HepG2 (cell line): ENCODE measurements around the gene TFAP2B. TPM values are rescaled to one million over a fixed set of nuclear protein-coding genes. Genes with fewer than 3 reads are reported as not detected.

Experiments used
- ATAC-seq: fragments of 200-7000 bp; cut with Tn5 transposase; 3 replicates; pipeline ENCODE4 v1.9.1; 2020; ENCODE audit warnings: mild to moderate bottlenecking, moderate library complexity
- BruUV-seq: library from RNA; stranded (reverse); fragments of 400-500 nt; replicated peaks from 2 replicates; lab custom pipeline; 2021; lab: Mats Ljungman, UMichigan
- CTCF ChIA-PET: fragments of 300-600 bp; formaldehyde crosslinking; extraction: SDS; loops from one replicate; lab custom pipeline; 2021; ENCODE audit warnings: low total read pairs, inconsistent platforms, low intra/inter-chr PET ratio; lab: Yijun Ruan, JAX
- POLR2A ChIA-PET: fragments of 350-600 bp; sonication (Branson Sonifier 250); formaldehyde crosslinking; loops from one replicate; lab custom pipeline; 2020; ENCODE audit warnings: antibody characterized with exemption, inconsistent platforms; lab: Yijun Ruan, JAX
- DNase-seq: peaks from one replicate; pipeline ENCODE4 v3.0.0-alpha.2; 2015; ENCODE audit warnings: low spot score
- FAIRE-seq: peaks from 3 replicates; lab custom pipeline; 2011; peaks lifted over from hg19 to GRCh38; lab: Jason Lieb, UNC
- H2AFZ ChIP-seq: one replicate; pipeline ENCODE4 v1.6.1; 2011; ENCODE audit warnings: low read length, inconsistent platforms
- H3K27ac ChIP-seq: fragments of 300-600 bp; 3 replicates; pipeline ENCODE4 v1.8.0; 2011; ENCODE audit warnings: mixed run types, mild to moderate bottlenecking, mixed read lengths, low read length, inconsistent platforms; ENCODE audit not compliant: insufficient read depth; ENCODE audit errors: extremely low read length
- H3K27me3 ChIP-seq, 2 experiments: fragments of 200-600 bp in 1 of 2; 2 replicates in 1 of 2; 3 replicates in 1 of 2; pipeline versions ENCODE4 v1.6.0 to v1.8.0; 2011; ENCODE audit warnings: low read length in 2 of 2, mild to moderate bottlenecking in 2 of 2, moderate library complexity in 2 of 2, inconsistent platforms in 1 of 2; ENCODE audit not compliant: insufficient read depth in 2 of 2, control insufficient read depth in 1 of 2
- H3K36me3 ChIP-seq, 2 experiments: fragments of 200-600 bp in 1 of 2; replicated peaks in 1 of 2; 2 replicates in 1 of 2; 3 replicates in 1 of 2; pipeline versions ENCODE4 v1.5.1 to v1.8.0; 2011; ENCODE audit warnings: low read length in 2 of 2, inconsistent platforms in 1 of 2; ENCODE audit not compliant: insufficient read depth in 2 of 2, control insufficient read depth in 1 of 2
- H3K4me1 ChIP-seq: 2 replicates; pipeline ENCODE4 v1.5.1; 2012; ENCODE audit warnings: low read length, inconsistent platforms; ENCODE audit not compliant: insufficient read depth
- H3K4me2 ChIP-seq: 2 replicates; pipeline ENCODE4 v1.6.0; 2011; ENCODE audit warnings: low read depth, low read length, inconsistent platforms
- H3K4me3 ChIP-seq, 3 experiments: fragments of 200-600 bp in 1 of 3; sonication (generic), shearing (Covaris generic) in 1 of 3; replicated peaks in 1 of 3; 2 replicates each; pipeline ENCODE4 v1.5.1; 2011 to 2016; ENCODE audit warnings: low read length in 3 of 3, inconsistent platforms in 2 of 3, low read depth in 2 of 3, mild to moderate bottlenecking in 2 of 3, control low read depth in 1 of 3, mixed read lengths in 1 of 3; ENCODE audit not compliant: insufficient read depth in 1 of 3
- H3K79me2 ChIP-seq: one replicate; pipeline ENCODE4 v1.6.1; 2011; ENCODE audit warnings: low read length, inconsistent platforms; ENCODE audit not compliant: insufficient read depth
- H3K9ac ChIP-seq: 2 replicates; pipeline ENCODE4 v1.6.0; 2011; ENCODE audit warnings: mild to moderate bottlenecking, low read depth, low read length, inconsistent platforms; ENCODE audit not compliant: insufficient read depth
- H3K9me3 ChIP-seq: 2 replicates; pipeline ENCODE4 v1.5.1; 2012; ENCODE audit warnings: mild to moderate bottlenecking, low read length
- H4K20me1 ChIP-seq: 2 replicates; pipeline ENCODE4 v1.6.0; 2011; ENCODE audit warnings: inconsistent platforms, mild to moderate bottlenecking, low read length, moderate library complexity; ENCODE audit not compliant: insufficient read depth
- ATRX ChIP-seq: sonication (generic); formaldehyde crosslinking; IDR thresholded peaks from 2 replicates; pipeline ENCODE4 v1.4.0; 2020; ENCODE audit warnings: missing genetic modification reagents, borderline replicate concordance
- CHD2 ChIP-seq: IDR thresholded peaks from 2 replicates; pipeline ENCODE4 v1.6.1; 2011; ENCODE audit warnings: low read depth, low read length, improper control_type of control experiment
- HMG20B ChIP-seq: conservative IDR thresholded peaks from 2 replicates; pipeline ENCODE4 v1.6.1; 2016; ENCODE audit warnings: missing genetic modification reagents, missing compliant biosample characterization
- HOXD1 ChIP-seq: sonication (generic); formaldehyde crosslinking; IDR thresholded peaks from 2 replicates; pipeline ENCODE4 v1.5.0; 2020; ENCODE audit warnings: missing genetic modification reagents
- KDM4B ChIP-seq: sonication (generic); formaldehyde crosslinking; IDR thresholded peaks from 2 replicates; pipeline ENCODE4 v1.4.0; 2020; ENCODE audit warnings: missing genetic modification reagents
- MLLT10 ChIP-seq: sonication (generic); formaldehyde crosslinking; IDR thresholded peaks from 2 replicates; pipeline ENCODE4 v1.4.0; 2020; ENCODE audit warnings: missing genetic modification reagents
- NKX3-1 ChIP-seq: sonication (generic); formaldehyde crosslinking; IDR thresholded peaks from 2 replicates; pipeline ENCODE4 v1.5.0; 2020; ENCODE audit warnings: missing genetic modification reagents
- NR3C1 ChIP-seq: sonication (generic); formaldehyde crosslinking; IDR thresholded peaks from 2 replicates; pipeline ENCODE4 v1.4.0; 2020; ENCODE audit warnings: missing genetic modification reagents
- RORA ChIP-seq: sonication (generic); formaldehyde crosslinking; IDR thresholded peaks from 2 replicates; pipeline ENCODE4 v1.5.0; 2020; ENCODE audit warnings: mild to moderate bottlenecking, missing genetic modification reagents, moderate library complexity
- TOPORS ChIP-seq: sonication (generic); formaldehyde crosslinking; IDR thresholded peaks from 2 replicates; pipeline ENCODE4 v1.8.0; 2023; ENCODE audit warnings: mild to moderate bottlenecking, missing genetic modification reagents
- ZNF3 ChIP-seq: IDR thresholded peaks from 2 replicates; pipeline ENCODE4 v1.7.0; 2017; ENCODE audit warnings: inconsistent platforms
- ZNF724P ChIP-seq: sonication (generic); formaldehyde crosslinking; IDR thresholded peaks from 2 replicates; pipeline ENCODE4 v1.8.0; 2022; ENCODE audit warnings: missing genetic modification reagents, borderline replicate concordance
- ZNF747 ChIP-seq: sonication (generic); formaldehyde crosslinking; IDR thresholded peaks from 2 replicates; pipeline ENCODE4 v1.8.1; 2023; ENCODE audit warnings: missing genetic modification reagents, mild to moderate bottlenecking, borderline replicate concordance
- WGBS: methylation state at CpG from one replicate; pipeline ENCODE4 v1.1.6; 2017; ENCODE audit warnings: low lambda C conversion rate; 5-methylcytosine and 5-hydroxymethylcytosine counted together
- in situ Hi-C: cut with HindIII; loops from 2 replicates; pipeline ENCODE4 v1.10.0; 2017; ENCODE audit warnings: low pct_unique_long_range_greater_than_20kb; ENCODE audit not compliant: extremely low pct_ligation_motif_present
- intact Hi-C: fragments of 100-400 bp; cut with micrococcal nuclease; formaldehyde crosslinking; loops from one replicate; pipeline ENCODE4 v1.10.0; 2022; ENCODE audit not compliant: unreplicated experiment
- polyA plus RNA-seq, 8 experiments: library from polyadenylated mRNA; depleted of rRNA in 3 of 8; stranded (reverse) in 7 of 8; unstranded in 1 of 8; fragments of >200 nt; fragmentation: Illumina TruSeq in 4 of 8; extraction: Trizol in 4 of 8; gene quantifications; 2 replicates each; pipeline versions ENCODE4 v1.2.1 to v1.2.3, GENCODE V29; 2011 to 2016; ENCODE audit warnings: low read depth in 4 of 8, missing spikeins in 1 of 8, mixed read lengths in 1 of 8; ENCODE audit not compliant: insufficient read depth in 1 of 8
- total RNA-seq, 5 experiments: library from RNA; depleted of rRNA; stranded (reverse); fragments of >200 nt; fragmentation: Illumina TruSeq; extraction: Trizol; gene quantifications; 2 replicates each; pipeline ENCODE4 v1.2.3, GENCODE V29; 2016; ENCODE audit warnings: low read depth in 1 of 5
- TF ChIP-seq, protein P1 (sequence below): sonication (generic); formaldehyde crosslinking; IDR thresholded peaks from 2 replicates; pipeline ENCODE4 v1.5.1; 2020; ENCODE audit warnings: missing genetic modification reagents, mild to moderate bottlenecking, borderline replicate concordance
- TF ChIP-seq, protein P2 (sequence below): sonication (generic); formaldehyde crosslinking; IDR thresholded peaks from 2 replicates; pipeline ENCODE4 v1.4.0; 2020; ENCODE audit warnings: missing genetic modification reagents
- TF ChIP-seq, protein P3 (sequence below): sonication (generic); formaldehyde crosslinking; IDR thresholded peaks from 2 replicates; pipeline ENCODE4 v1.4.0; 2020; ENCODE audit warnings: missing genetic modification reagents
- TF ChIP-seq, protein P4 (sequence below): IDR thresholded peaks from 2 replicates; pipeline ENCODE4 v1.6.1; 2018; ENCODE audit warnings: missing genetic modification reagents

The TFAP2B gene
- total and polyA plus RNA-seq, 2 of the 13 experiments (the other 11 are each of a cell fraction or from before 2014, with no cell fraction given) = not detected

DNA sequence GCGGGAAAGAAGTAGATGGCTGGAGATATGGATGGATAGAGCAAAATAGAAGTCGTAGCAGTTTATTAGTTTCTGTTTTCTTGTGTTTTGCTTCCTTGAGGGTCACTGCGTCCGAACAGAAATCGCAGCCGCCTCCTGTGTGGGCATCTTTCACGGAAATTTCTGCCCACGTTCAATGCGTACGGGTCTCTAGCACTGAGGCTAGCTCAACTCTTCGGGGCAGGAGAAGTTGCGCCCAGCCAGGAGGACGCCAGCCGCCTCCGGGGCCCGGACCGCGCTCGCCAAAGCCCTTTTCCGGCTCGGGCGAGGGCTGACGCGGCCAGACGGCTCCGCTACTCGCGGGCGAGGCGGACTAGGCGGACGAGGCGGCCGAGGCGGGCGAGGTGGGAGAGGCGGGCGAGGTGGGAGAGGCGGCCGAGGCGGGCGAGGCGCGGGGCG lies 814 bp downstream of the TFAP2B start:
- Histone ChIP-seq H3K9ac (no peak overlapping the region), H3K9me3 (no peaks in the 10 kb centered on the region), H3K79me2 (no peaks in the 10 kb centered on the region), H3K27ac (no peak overlapping the region), H3K4me1 (no peaks in the 10 kb centered on the region), H3K4me2 (no peak overlapping the region), H4K20me1 (no peaks in the 10 kb centered on the region), H3K27me3 (peaks cover 6 to 62% of the 10 kb centered on the region in 2 experiments), H3K4me3 (no peak overlapping the region)
- BruUV-seq = no TSS peak
- WGBS = 44% methylated on average over 45 of the region's 45 CpGs
- DNase-seq (no peak), ATAC-seq (no peak)
- in situ Hi-C loops = loop anchor here (5.0 to 10.0 kb wide), 3 partner anchors 535 to 1203 kb away; no protein-coding TSS in a partner anchor
- ChIA-PET CTCF (no interaction called here), POLR2A (no interaction called here)
- TF ChIP-seq HOXD1 (CRISPR knock-in tag) = no peak
- no peak for TF ChIP-seq CHD2
- TF ChIP-seq, protein P1, sequence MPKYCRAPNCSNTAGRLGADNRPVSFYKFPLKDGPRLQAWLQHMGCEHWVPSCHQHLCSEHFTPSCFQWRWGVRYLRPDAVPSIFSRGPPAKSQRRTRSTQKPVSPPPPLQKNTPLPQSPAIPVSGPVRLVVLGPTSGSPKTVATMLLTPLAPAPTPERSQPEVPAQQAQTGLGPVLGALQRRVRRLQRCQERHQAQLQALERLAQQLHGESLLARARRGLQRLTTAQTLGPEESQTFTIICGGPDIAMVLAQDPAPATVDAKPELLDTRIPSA (CRISPR knock-in tag) = no peak
- TF ChIP-seq NR3C1 (CRISPR knock-in tag) = no peak
- TF ChIP-seq ZNF3 = no peak
- TF ChIP-seq, protein P2, sequence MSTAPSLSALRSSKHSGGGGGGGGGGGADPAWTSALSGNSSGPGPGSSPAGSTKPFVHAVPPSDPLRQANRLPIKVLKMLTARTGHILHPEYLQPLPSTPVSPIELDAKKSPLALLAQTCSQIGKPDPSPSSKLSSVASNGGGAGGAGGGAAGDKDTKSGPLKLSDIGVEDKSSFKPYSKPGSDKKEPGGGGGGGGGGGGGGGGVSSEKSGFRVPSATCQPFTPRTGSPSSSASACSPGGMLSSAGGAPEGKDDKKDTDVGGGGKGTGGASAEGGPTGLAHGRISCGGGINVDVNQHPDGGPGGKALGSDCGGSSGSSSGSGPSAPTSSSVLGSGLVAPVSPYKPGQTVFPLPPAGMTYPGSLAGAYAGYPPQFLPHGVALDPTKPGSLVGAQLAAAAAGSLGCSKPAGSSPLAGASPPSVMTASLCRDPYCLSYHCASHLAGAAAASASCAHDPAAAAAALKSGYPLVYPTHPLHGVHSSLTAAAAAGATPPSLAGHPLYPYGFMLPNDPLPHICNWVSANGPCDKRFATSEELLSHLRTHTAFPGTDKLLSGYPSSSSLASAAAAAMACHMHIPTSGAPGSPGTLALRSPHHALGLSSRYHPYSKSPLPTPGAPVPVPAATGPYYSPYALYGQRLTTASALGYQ (CRISPR knock-in tag) = no peak
- TF ChIP-seq, protein P3, sequence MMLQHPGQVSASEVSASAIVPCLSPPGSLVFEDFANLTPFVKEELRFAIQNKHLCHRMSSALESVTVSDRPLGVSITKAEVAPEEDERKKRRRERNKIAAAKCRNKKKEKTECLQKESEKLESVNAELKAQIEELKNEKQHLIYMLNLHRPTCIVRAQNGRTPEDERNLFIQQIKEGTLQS (CRISPR knock-in tag) = no peak
- no peak for TF ChIP-seq ZNF724P (CRISPR knock-in tag)
- no peak for TF ChIP-seq ATRX (CRISPR knock-in tag)
- no peak for TF ChIP-seq MLLT10 (CRISPR knock-in tag)
- no peak for TF ChIP-seq RORA (CRISPR knock-in tag)
- no peak for TF ChIP-seq NKX3-1 (CRISPR knock-in tag)
- no peak for TF ChIP-seq ZNF747
- TF ChIP-seq, protein P4, sequence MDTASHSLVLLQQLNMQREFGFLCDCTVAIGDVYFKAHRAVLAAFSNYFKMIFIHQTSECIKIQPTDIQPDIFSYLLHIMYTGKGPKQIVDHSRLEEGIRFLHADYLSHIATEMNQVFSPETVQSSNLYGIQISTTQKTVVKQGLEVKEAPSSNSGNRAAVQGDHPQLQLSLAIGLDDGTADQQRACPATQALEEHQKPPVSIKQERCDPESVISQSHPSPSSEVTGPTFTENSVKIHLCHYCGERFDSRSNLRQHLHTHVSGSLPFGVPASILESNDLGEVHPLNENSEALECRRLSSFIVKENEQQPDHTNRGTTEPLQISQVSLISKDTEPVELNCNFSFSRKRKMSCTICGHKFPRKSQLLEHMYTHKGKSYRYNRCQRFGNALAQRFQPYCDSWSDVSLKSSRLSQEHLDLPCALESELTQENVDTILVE (CRISPR knock-in tag) = no peak
- no peak for TF ChIP-seq HMG20B (CRISPR knock-in tag)
- no peak for TF ChIP-seq KDM4B (CRISPR knock-in tag)
- no peak for TF ChIP-seq TOPORS (CRISPR knock-in tag)
- TF ChIP-seq, all 625 proteins: peak for 0
- Histone ChIP-seq H2AFZ (no peak overlapping the region), H3K36me3 (no peaks in the 10 kb centered on the region)
- intact Hi-C loops = loop anchor here (5.0 kb wide), 1 partner anchor 1023 kb away; no protein-coding TSS in a partner anchor
- FAIRE-seq = no peak
